HepG2 (cell line): ENCODE results near the gene HIBADH. TPM values are rescaled to one million over a fixed set of nuclear protein-coding genes. Genes with fewer than 3 reads are reported as not detected.

Experiments
- ATAC-seq: fragments of 200-7000 bp; cut with Tn5 transposase; 3 replicates; pipeline ENCODE4 v1.9.1; 2020; ENCODE audit warnings: mild to moderate bottlenecking, moderate library complexity
- BruUV-seq: library from RNA; stranded (reverse); fragments of 400-500 nt; replicated peaks from 2 replicates; lab custom pipeline; 2021; lab: Mats Ljungman, UMichigan
- CTCF ChIA-PET: fragments of 300-600 bp; formaldehyde crosslinking; extraction: SDS; loops from one replicate; lab custom pipeline; 2021; ENCODE audit warnings: low total read pairs, inconsistent platforms, low intra/inter-chr PET ratio; lab: Yijun Ruan, JAX
- POLR2A ChIA-PET: fragments of 350-600 bp; sonication (Branson Sonifier 250); formaldehyde crosslinking; loops from one replicate; lab custom pipeline; 2020; ENCODE audit warnings: antibody characterized with exemption, inconsistent platforms; lab: Yijun Ruan, JAX
- DNase-seq: peaks from one replicate; pipeline ENCODE4 v3.0.0-alpha.2; 2015; ENCODE audit warnings: low spot score
- FAIRE-seq: peaks from 3 replicates; lab custom pipeline; 2011; peaks lifted over from hg19 to GRCh38; lab: Jason Lieb, UNC
- H2AFZ ChIP-seq: one replicate; pipeline ENCODE4 v1.6.1; 2011; ENCODE audit warnings: low read length, inconsistent platforms
- H3K27ac ChIP-seq: fragments of 300-600 bp; 3 replicates; pipeline ENCODE4 v1.8.0; 2011; ENCODE audit warnings: mixed run types, mild to moderate bottlenecking, mixed read lengths, low read length, inconsistent platforms; ENCODE audit not compliant: insufficient read depth; ENCODE audit errors: extremely low read length
- H3K27me3 ChIP-seq, 2 experiments: fragments of 200-600 bp in 1 of 2; 2 replicates in 1 of 2; 3 replicates in 1 of 2; pipeline versions ENCODE4 v1.6.0 to v1.8.0; 2011; ENCODE audit warnings: low read length in 2 of 2, mild to moderate bottlenecking in 2 of 2, moderate library complexity in 2 of 2, inconsistent platforms in 1 of 2; ENCODE audit not compliant: insufficient read depth in 2 of 2, control insufficient read depth in 1 of 2
- H3K36me3 ChIP-seq, 2 experiments: fragments of 200-600 bp in 1 of 2; replicated peaks in 1 of 2; 2 replicates in 1 of 2; 3 replicates in 1 of 2; pipeline versions ENCODE4 v1.5.1 to v1.8.0; 2011; ENCODE audit warnings: low read length in 2 of 2, inconsistent platforms in 1 of 2; ENCODE audit not compliant: insufficient read depth in 2 of 2, control insufficient read depth in 1 of 2
- H3K4me1 ChIP-seq: 2 replicates; pipeline ENCODE4 v1.5.1; 2012; ENCODE audit warnings: low read length, inconsistent platforms; ENCODE audit not compliant: insufficient read depth
- H3K4me2 ChIP-seq: 2 replicates; pipeline ENCODE4 v1.6.0; 2011; ENCODE audit warnings: low read depth, low read length, inconsistent platforms
- H3K4me3 ChIP-seq, 3 experiments: fragments of 200-600 bp in 1 of 3; sonication (generic), shearing (Covaris generic) in 1 of 3; replicated peaks in 1 of 3; 2 replicates each; pipeline ENCODE4 v1.5.1; 2011 to 2016; ENCODE audit warnings: low read length in 3 of 3, inconsistent platforms in 2 of 3, low read depth in 2 of 3, mild to moderate bottlenecking in 2 of 3, control low read depth in 1 of 3, mixed read lengths in 1 of 3; ENCODE audit not compliant: insufficient read depth in 1 of 3
- H3K79me2 ChIP-seq: one replicate; pipeline ENCODE4 v1.6.1; 2011; ENCODE audit warnings: low read length, inconsistent platforms; ENCODE audit not compliant: insufficient read depth
- H3K9ac ChIP-seq: 2 replicates; pipeline ENCODE4 v1.6.0; 2011; ENCODE audit warnings: mild to moderate bottlenecking, low read depth, low read length, inconsistent platforms; ENCODE audit not compliant: insufficient read depth
- H3K9me3 ChIP-seq: 2 replicates; pipeline ENCODE4 v1.5.1; 2012; ENCODE audit warnings: mild to moderate bottlenecking, low read length
- H4K20me1 ChIP-seq: 2 replicates; pipeline ENCODE4 v1.6.0; 2011; ENCODE audit warnings: inconsistent platforms, mild to moderate bottlenecking, low read length, moderate library complexity; ENCODE audit not compliant: insufficient read depth
- HNF4G ChIP-seq, 2 experiments: sonication (generic) in 1 of 2; formaldehyde crosslinking in 1 of 2; IDR thresholded peaks; 2 replicates each; pipeline versions ENCODE4 v1.4.0 to v1.6.1; 2011 to 2020; ENCODE audit warnings: borderline replicate concordance in 2 of 2, low read depth in 2 of 2, mild to moderate bottlenecking in 2 of 2, low read length in 1 of 2, missing genetic modification reagents in 1 of 2, moderate library complexity in 1 of 2
- POLR2A ChIP-seq, 2 experiments: IDR thresholded peaks; 2 replicates each; pipeline ENCODE4 v1.6.1; 2011; ENCODE audit warnings: low read depth in 2 of 2, low read length in 2 of 2, mild to moderate bottlenecking in 1 of 2, moderate library complexity in 1 of 2; ENCODE audit not compliant: insufficient read depth in 1 of 2
- PRPF4 ChIP-seq: fragments of 200-400 bp; formaldehyde crosslinking; IDR thresholded peaks from 2 replicates; pipeline ENCODE4 v1.6.1; 2016; ENCODE audit warnings: low read length, low read depth; ENCODE audit not compliant: poor library complexity, severe bottlenecking
- RXRA ChIP-seq: sonication (generic); formaldehyde crosslinking; IDR thresholded peaks from 2 replicates; pipeline ENCODE4 v1.5.1; 2020; ENCODE audit warnings: missing genetic modification reagents
- SIN3A ChIP-seq: IDR thresholded peaks from 2 replicates; pipeline ENCODE4 v1.6.1; 2011; ENCODE audit warnings: low read depth, mild to moderate bottlenecking, control low read depth, low read length, borderline replicate concordance
- TRIM22 ChIP-seq: fragments of 450-650 bp; IDR thresholded peaks from 2 replicates; pipeline ENCODE4 v1.6.1; 2017
- XBP1 ChIP-seq: sonication (generic); formaldehyde crosslinking; IDR thresholded peaks from 2 replicates; pipeline ENCODE4 v1.5.0; 2020; ENCODE audit warnings: missing genetic modification reagents
- ZBTB44 ChIP-seq: sonication (generic); formaldehyde crosslinking; IDR thresholded peaks from 2 replicates; pipeline ENCODE4 v1.4.0; 2020; ENCODE audit warnings: missing genetic modification reagents
- ZMYM4 ChIP-seq: sonication (generic); formaldehyde crosslinking; IDR thresholded peaks from 2 replicates; pipeline ENCODE4 v1.8.1; 2023; ENCODE audit warnings: mild to moderate bottlenecking, missing genetic modification reagents
- ZNF512 ChIP-seq: sonication (generic); formaldehyde crosslinking; IDR thresholded peaks from 2 replicates; pipeline ENCODE4 v1.4.0; 2020; ENCODE audit warnings: mild to moderate bottlenecking, missing genetic modification reagents
- ZNF616 ChIP-seq: sonication (generic); formaldehyde crosslinking; IDR thresholded peaks from 2 replicates; pipeline ENCODE4 v1.5.0; 2020; ENCODE audit warnings: low read depth, mild to moderate bottlenecking, missing genetic modification reagents
- ZNF776 ChIP-seq: sonication (generic); formaldehyde crosslinking; IDR thresholded peaks from 2 replicates; pipeline ENCODE4 v1.4.0; 2020; ENCODE audit warnings: mild to moderate bottlenecking, missing genetic modification reagents
- ZSCAN5A ChIP-seq: sonication (generic); formaldehyde crosslinking; IDR thresholded peaks from 2 replicates; pipeline ENCODE4 v1.8.0; 2022; ENCODE audit warnings: mild to moderate bottlenecking, missing genetic modification reagents, borderline replicate concordance
- WGBS: methylation state at CpG from one replicate; pipeline ENCODE4 v1.1.6; 2017; ENCODE audit warnings: low lambda C conversion rate; 5-methylcytosine and 5-hydroxymethylcytosine counted together
- in situ Hi-C: cut with HindIII; loops from 2 replicates; pipeline ENCODE4 v1.10.0; 2017; ENCODE audit warnings: low pct_unique_long_range_greater_than_20kb; ENCODE audit not compliant: extremely low pct_ligation_motif_present
- intact Hi-C: fragments of 100-400 bp; cut with micrococcal nuclease; formaldehyde crosslinking; loops from one replicate; pipeline ENCODE4 v1.10.0; 2022; ENCODE audit not compliant: unreplicated experiment
- polyA plus RNA-seq, 8 experiments: library from polyadenylated mRNA; depleted of rRNA in 3 of 8; stranded (reverse) in 7 of 8; unstranded in 1 of 8; fragments of >200 nt; fragmentation: Illumina TruSeq in 4 of 8; extraction: Trizol in 4 of 8; gene quantifications; 2 replicates each; pipeline versions ENCODE4 v1.2.1 to v1.2.3, GENCODE V29; 2011 to 2016; ENCODE audit warnings: low read depth in 4 of 8, missing spikeins in 1 of 8, mixed read lengths in 1 of 8; ENCODE audit not compliant: insufficient read depth in 1 of 8
- total RNA-seq, 5 experiments: library from RNA; depleted of rRNA; stranded (reverse); fragments of >200 nt; fragmentation: Illumina TruSeq; extraction: Trizol; gene quantifications; 2 replicates each; pipeline ENCODE4 v1.2.3, GENCODE V29; 2016; ENCODE audit warnings: low read depth in 1 of 5

The HIBADH gene
- total and polyA plus RNA-seq, 2 of the 13 experiments (the other 11 are each of a cell fraction or from before 2014, with no cell fraction given), result 49.9 to 59.5 TPM

GRCh38 chr7:27695096-27695495 is 32.4 kb upstream of the HIBADH start:
- Histone ChIP-seq H3K4me3 (no peak overlapping the region), H3K27ac (no peak overlapping the region), H3K9me3 (no peaks in the 10 kb centered on the region), H4K20me1 (no peaks in the 10 kb centered on the region), H3K4me1 (peaks cover 30% of the 10 kb centered on the region), H3K9ac (no peak overlapping the region), H3K36me3 (no peaks in the 10 kb centered on the region)
- ChIA-PET CTCF (no interaction called here), POLR2A (no interaction called here)
- no peak for ATAC-seq
- WGBS, result 96% methylated on average over 4 of the region's 4 CpGs
- no peak for TF ChIP-seq XBP1 (CRISPR knock-in tag)
- TF ChIP-seq ZNF776 (CRISPR knock-in tag), result no peak
- no peak for TF ChIP-seq SIN3A
- no peak for TF ChIP-seq ZNF512 (CRISPR knock-in tag)
- no peak for TF ChIP-seq ZSCAN5A (CRISPR knock-in tag)
- TF ChIP-seq ZNF616, result no peak
- no peak for TF ChIP-seq TRIM22
- no peak for TF ChIP-seq PRPF4
- TF ChIP-seq RXRA (CRISPR knock-in tag), result no peak
- TF ChIP-seq HNF4G (IDR thresholded peaks at IDR 0.05; ENCODE audit: borderline replicate concordance, low read depth, low read length), result no peak
- TF ChIP-seq HNF4G (CRISPR knock-in tag; IDR thresholded peaks at IDR 0.05; ENCODE audit: borderline replicate concordance, low read depth), result no peak
- no peak for TF ChIP-seq POLR2A (IDR thresholded peaks at IDR 0.05; ENCODE audit: insufficient read depth in 1 of 2, low read depth in 2 of 2, low read length in 2 of 2)
- no peak for TF ChIP-seq ZMYM4 (CRISPR knock-in tag)
- TF ChIP-seq ZBTB44 (CRISPR knock-in tag), result no peak
- TF ChIP-seq, all 625 proteins: peak for 0
- no peak for FAIRE-seq
- no peak for DNase-seq
- H3K27me3 ChIP-seq, result no peaks in the 10 kb centered on the region
- in situ Hi-C loops (no loop called here), intact Hi-C loops (no loop called here)
- no peaks in the 10 kb centered on the region for H3K79me2 ChIP-seq
- no peak overlapping the region for H2AFZ ChIP-seq
- BruUV-seq, result no TSS peak
- H3K4me2 ChIP-seq, result no peak overlapping the region
